HG03520 (cell line): ENCODE measurements around the gene TMEM184B.
"Not testable (repeated sequence)": the region's sequence is repeated elsewhere in the genome, so short reads cannot be mapped to it uniquely, and the experiment has no call there.

Experiments used
- ATAC-seq: cut with Tn5 transposase; IDR thresholded peaks from one replicate; pipeline ENCODE4 v1.9.1; 2021; ENCODE audit warnings: mild to moderate bottlenecking, moderate library complexity; ENCODE audit not compliant: unreplicated experiment

TMEM184B gene

GRCh38 chr22:38184788-38185187 is 88.0 kb downstream of the TMEM184B start:
- ATAC-seq = no peak

GRCh38 chr22:38181453-38182200 is 91.2 kb downstream of the TMEM184B start, which contains the start of gene PLA2G6:
TSS of gene PLA2G6 (minus strand) at chr22:38181830. CDS start at chr22:38169426, 12,404 bp downstream.
- peak; percentile 90 for ATAC-seq

GRCh38 chr22:38180841-38181452 is 91.9 kb downstream of the TMEM184B start:
- ATAC-seq = peak; percentile 33

GRCh38 chr22:38178605-38178937 is 94.2 kb downstream of the TMEM184B start:
- not testable (repeated sequence) for ATAC-seq

GRCh38 chr22:38177926-38178604 is 94.7 kb downstream of the TMEM184B start:
- ATAC-seq = no peak

- ATAC-seq = not testable (repeated sequence)
These were observed 95.3 kb downstream of the TMEM184B start for GRCh38 chr22:38177571-38177925.

- no peak for ATAC-seq
These were observed 95.8 kb downstream of the TMEM184B start for GRCh38 chr22:38177044-38177443.

- no peak for ATAC-seq
These were observed 96.6 kb downstream of the TMEM184B start for GRCh38 chr22:38176170-38176741.

- no peak for ATAC-seq
These were observed 97.3 kb downstream of the TMEM184B start for GRCh38 chr22:38175206-38176118.

GRCh38 chr22:38174626-38175025 is 98.2 kb downstream of the TMEM184B start:
- no peak for ATAC-seq

GRCh38 chr22:38173641-38173906 is 99.2 kb downstream of the TMEM184B start:
- no peak for ATAC-seq

- no peak for ATAC-seq
These were observed 99.8 kb downstream of the TMEM184B start for GRCh38 chr22:38172832-38173640.

- ATAC-seq = no peak
These were observed 100.6 kb downstream of the TMEM184B start for GRCh38 chr22:38171927-38172831.

- no peak for ATAC-seq
These were observed 102.3 kb downstream of the TMEM184B start for GRCh38 chr22:38170469-38170868.
